ENCODE results near the gene PMP22.

Gene PMP22

DNA sequence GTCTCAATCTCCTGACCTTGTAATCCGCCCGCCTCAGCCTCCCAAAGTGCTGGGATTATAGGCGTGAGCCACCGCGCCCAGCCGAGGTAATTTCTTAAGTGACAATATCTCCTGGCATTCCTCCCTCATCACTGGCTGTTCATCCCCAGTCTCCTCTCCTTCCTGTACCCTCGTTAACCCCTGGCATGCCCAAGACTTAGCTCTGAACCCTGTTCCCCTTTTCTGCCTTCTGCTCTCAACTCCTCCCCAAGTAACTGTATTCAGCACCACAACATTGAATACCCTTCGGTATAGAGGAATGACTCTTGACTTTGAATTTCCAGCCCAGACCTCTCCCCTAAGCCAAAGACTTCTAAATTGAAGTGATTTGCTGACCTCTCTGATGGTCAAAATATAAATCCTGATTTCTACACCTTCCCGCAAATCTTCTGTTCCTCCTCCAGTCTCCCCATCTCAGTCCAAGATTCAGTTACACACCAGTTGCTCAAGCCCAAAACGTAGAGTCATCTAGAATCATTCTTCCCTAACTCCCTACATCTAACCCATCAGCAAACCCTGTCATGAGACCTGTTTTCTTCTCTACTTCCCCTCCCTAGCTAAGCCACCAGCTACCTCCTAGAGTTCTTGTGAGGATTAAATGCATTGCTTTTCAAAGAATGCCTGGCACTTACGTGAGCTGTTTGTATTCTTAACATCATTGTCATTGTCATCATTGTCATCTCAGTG lies 14.8 kb downstream of the PMP22 start:
- Histone ChIP-seq H4K20me1 (ENCODE audit: insufficient read depth, low read length) (no peaks in the 10 kb centered on the region), H3K4me2 (ENCODE audit: low read depth, low read length) (no peak overlapping the region), H3K79me2 (ENCODE audit: low read length) (no peaks in the 10 kb centered on the region), H2AFZ (ENCODE audit: low read length) (no peak overlapping the region), H3K27me3 (replicated peaks; ENCODE audit: insufficient read depth, low read length) (no peaks in the 10 kb centered on the region), H3K36me3 (replicated peaks; ENCODE audit: insufficient read depth, low read length) (no peaks in the 10 kb centered on the region), H3K4me3 (ENCODE audit: low read length) (no peak overlapping the region), H3K9me3 (replicated peaks; ENCODE audit: insufficient read depth, low read length) (no peaks in the 10 kb centered on the region), H3F3A (ENCODE audit: insufficient read depth, low read length) (no peaks in the 10 kb centered on the region), H3K27ac (ENCODE audit: low read length) (no peak overlapping the region), H3K9ac (ENCODE audit: low read length) (no peak overlapping the region), H3K4me1 (ENCODE audit: low read length) (no peaks in the 10 kb centered on the region), H3K9me2 (replicated peaks; ENCODE audit: insufficient read depth, low read length) (no peaks in the 10 kb centered on the region)
- DNase-seq = no peak
- TF ChIP-seq EZH2phosphoT487 (IDR thresholded peaks at IDR 0.05; ENCODE audit: low read length) = no peak
- TF ChIP-seq, protein P1, sequence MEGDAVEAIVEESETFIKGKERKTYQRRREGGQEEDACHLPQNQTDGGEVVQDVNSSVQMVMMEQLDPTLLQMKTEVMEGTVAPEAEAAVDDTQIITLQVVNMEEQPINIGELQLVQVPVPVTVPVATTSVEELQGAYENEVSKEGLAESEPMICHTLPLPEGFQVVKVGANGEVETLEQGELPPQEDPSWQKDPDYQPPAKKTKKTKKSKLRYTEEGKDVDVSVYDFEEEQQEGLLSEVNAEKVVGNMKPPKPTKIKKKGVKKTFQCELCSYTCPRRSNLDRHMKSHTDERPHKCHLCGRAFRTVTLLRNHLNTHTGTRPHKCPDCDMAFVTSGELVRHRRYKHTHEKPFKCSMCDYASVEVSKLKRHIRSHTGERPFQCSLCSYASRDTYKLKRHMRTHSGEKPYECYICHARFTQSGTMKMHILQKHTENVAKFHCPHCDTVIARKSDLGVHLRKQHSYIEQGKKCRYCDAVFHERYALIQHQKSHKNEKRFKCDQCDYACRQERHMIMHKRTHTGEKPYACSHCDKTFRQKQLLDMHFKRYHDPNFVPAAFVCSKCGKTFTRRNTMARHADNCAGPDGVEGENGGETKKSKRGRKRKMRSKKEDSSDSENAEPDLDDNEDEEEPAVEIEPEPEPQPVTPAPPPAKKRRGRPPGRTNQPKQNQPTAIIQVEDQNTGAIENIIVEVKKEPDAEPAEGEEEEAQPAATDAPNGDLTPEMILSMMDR (IDR thresholded peaks at IDR 0.05; ENCODE audit: low read length) = no peak
- no peak for TF ChIP-seq EZH2 (optimal IDR thresholded peaks at IDR 0.05; ENCODE audit: low read depth, low read length)

DNA sequence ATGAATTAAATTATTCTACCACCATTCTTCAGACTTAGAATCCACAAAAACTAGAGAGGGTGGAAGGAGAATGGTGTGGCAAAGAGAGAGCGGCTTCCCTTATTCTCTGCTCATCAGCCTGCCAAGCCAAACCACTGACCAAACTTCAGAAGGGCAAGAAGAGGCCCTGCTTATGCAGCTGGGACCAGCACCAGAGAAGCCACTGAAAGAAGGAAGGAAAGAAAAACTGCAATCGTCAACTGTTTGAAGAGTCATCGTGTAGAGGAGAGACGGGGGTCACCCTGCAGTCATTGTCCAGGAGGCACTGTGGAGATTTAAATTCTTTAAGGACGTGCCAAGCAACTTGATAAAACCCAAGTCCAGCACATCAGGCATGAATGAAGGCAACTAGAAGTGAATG lies 15.6 kb downstream of the PMP22 start:
- Histone ChIP-seq H3K9me2 (replicated peaks; ENCODE audit: insufficient read depth, low read length) (no peaks in the 10 kb centered on the region), H3K27ac (ENCODE audit: low read length) (no peak overlapping the region), H3K4me2 (ENCODE audit: low read depth, low read length) (no peak overlapping the region), H3K27me3 (replicated peaks; ENCODE audit: insufficient read depth, low read length) (no peaks in the 10 kb centered on the region), H3K4me1 (ENCODE audit: low read length) (no peaks in the 10 kb centered on the region), H3K79me2 (ENCODE audit: low read length) (no peaks in the 10 kb centered on the region), H2AFZ (ENCODE audit: low read length) (no peak overlapping the region), H3K9ac (ENCODE audit: low read length) (no peak overlapping the region), H3K4me3 (ENCODE audit: low read length) (no peak overlapping the region), H3K9me3 (replicated peaks; ENCODE audit: insufficient read depth, low read length) (no peaks in the 10 kb centered on the region), H4K20me1 (ENCODE audit: insufficient read depth, low read length) (no peaks in the 10 kb centered on the region), H3F3A (ENCODE audit: insufficient read depth, low read length) (no peaks in the 10 kb centered on the region), H3K36me3 (replicated peaks; ENCODE audit: insufficient read depth, low read length) (no peaks in the 10 kb centered on the region)
- no peak for DNase-seq
- TF ChIP-seq, protein P1 (IDR thresholded peaks at IDR 0.05; ENCODE audit: low read length) = no peak
- no peak for TF ChIP-seq EZH2 (optimal IDR thresholded peaks at IDR 0.05; ENCODE audit: low read depth, low read length)
- TF ChIP-seq EZH2phosphoT487 (IDR thresholded peaks at IDR 0.05; ENCODE audit: low read length) = no peak

DNA sequence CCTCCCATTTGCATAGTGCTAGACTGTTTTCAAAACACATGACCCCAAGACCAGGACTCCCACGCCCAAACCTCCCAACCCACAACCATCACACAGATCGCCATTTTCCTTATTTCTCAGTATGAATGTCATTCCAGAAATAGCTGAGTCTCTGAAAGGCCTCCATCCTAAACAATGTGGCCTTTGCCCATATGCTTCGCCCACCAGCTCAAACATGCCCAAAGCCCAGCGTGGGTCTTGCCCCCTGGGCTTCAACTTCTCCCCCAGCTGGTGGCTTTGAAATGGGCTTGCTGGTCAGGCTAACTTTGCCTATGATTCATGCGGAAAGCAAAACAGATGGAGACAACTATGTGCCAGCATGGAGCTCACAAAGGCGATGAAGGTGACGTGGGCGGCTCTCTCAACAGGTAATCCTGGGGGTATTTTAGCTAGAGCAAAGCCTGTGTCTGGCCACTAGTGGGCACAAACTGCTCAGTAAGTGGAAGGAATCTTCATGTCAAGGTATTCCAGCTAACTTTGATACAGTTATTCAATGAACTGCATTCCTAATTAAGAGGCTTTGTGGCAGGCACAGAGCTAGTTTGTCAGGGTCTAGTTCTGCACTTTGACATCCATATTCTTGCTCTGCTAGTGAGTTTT lies 17.1 kb downstream of the PMP22 start:
- Histone ChIP-seq H3K9me2 (replicated peaks; ENCODE audit: insufficient read depth, low read length) (no peaks in the 10 kb centered on the region), H3K4me1 (ENCODE audit: low read length) (no peaks in the 10 kb centered on the region), H3F3A (ENCODE audit: insufficient read depth, low read length) (no peaks in the 10 kb centered on the region), H3K4me3 (ENCODE audit: low read length) (no peak overlapping the region), H3K27me3 (replicated peaks; ENCODE audit: insufficient read depth, low read length) (no peaks in the 10 kb centered on the region), H4K20me1 (ENCODE audit: insufficient read depth, low read length) (no peaks in the 10 kb centered on the region), H3K4me2 (ENCODE audit: low read depth, low read length) (no peak overlapping the region), H3K79me2 (ENCODE audit: low read length) (no peaks in the 10 kb centered on the region), H3K36me3 (replicated peaks; ENCODE audit: insufficient read depth, low read length) (no peaks in the 10 kb centered on the region), H3K9me3 (replicated peaks; ENCODE audit: insufficient read depth, low read length) (no peaks in the 10 kb centered on the region), H2AFZ (ENCODE audit: low read length) (no peak overlapping the region), H3K9ac (ENCODE audit: low read length) (no peak overlapping the region), H3K27ac (ENCODE audit: low read length) (no peak overlapping the region)
- TF ChIP-seq EZH2 (optimal IDR thresholded peaks at IDR 0.05; ENCODE audit: low read depth, low read length) = no peak
- no peak for TF ChIP-seq EZH2phosphoT487 (IDR thresholded peaks at IDR 0.05; ENCODE audit: low read length)
- TF ChIP-seq, protein P1 (IDR thresholded peaks at IDR 0.05; ENCODE audit: low read length) = no peak
- no peak for DNase-seq

Measured in MM.1S (cell line).